HG03432 (cell line): ENCODE results near the gene CHRNB1.

Experiments used
- ATAC-seq: cut with Tn5 transposase; IDR thresholded peaks from one replicate; pipeline ENCODE4 v1.9.1; 2021; ENCODE audit warnings: mild to moderate bottlenecking, moderate library complexity; ENCODE audit not compliant: unreplicated experiment

CHRNB1 gene

GRCh38 chr17:7444682-7445618 is at the start of gene CHRNB1:
Gene CHRNB1 (plus strand): TSS chr17:7445061. CDS start chr17:7445128, 67 bp downstream.
- no peak for ATAC-seq

DNA sequence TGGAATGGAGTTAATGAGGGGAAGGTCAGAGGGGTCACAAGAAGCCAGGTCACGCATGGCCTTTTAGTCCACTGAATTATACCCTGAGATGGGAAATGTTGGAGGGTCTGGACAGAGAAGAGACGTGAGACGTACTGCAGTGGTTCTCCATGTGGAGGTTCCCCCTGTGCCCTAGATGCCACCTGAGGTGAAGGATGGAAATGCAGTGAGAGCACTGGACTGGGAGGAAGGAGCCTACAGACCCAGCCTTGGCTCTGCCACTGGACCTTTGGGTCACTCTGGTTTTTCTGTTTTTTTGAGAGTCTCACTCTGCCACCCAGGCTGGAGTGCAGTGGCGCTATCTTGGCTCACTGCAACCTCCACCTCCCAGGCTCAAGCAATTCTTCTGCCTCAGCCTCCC is 48.7 kb upstream of the CHRNB1 start:
- no peak for ATAC-seq

DNA sequence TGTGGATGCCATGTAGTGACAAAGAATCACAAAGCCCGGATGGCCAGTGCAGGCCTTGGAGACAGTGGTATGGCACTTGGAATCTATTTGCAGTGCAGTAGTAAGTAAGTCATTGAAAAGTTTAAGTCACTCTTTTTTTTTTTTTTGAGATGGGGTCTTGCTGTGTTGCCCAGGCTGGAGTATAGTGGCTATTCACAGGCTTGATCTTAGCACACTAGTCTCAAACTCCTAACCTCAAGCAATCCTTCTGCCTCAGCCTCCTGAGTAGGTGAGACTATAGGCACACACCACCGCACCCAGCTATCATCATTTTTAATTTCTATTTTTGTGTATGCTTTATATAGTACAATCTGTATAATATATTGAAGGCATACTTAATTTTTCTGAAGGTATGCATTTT is 46.2 kb upstream of the CHRNB1 start:
- ATAC-seq = no peak

DNA sequence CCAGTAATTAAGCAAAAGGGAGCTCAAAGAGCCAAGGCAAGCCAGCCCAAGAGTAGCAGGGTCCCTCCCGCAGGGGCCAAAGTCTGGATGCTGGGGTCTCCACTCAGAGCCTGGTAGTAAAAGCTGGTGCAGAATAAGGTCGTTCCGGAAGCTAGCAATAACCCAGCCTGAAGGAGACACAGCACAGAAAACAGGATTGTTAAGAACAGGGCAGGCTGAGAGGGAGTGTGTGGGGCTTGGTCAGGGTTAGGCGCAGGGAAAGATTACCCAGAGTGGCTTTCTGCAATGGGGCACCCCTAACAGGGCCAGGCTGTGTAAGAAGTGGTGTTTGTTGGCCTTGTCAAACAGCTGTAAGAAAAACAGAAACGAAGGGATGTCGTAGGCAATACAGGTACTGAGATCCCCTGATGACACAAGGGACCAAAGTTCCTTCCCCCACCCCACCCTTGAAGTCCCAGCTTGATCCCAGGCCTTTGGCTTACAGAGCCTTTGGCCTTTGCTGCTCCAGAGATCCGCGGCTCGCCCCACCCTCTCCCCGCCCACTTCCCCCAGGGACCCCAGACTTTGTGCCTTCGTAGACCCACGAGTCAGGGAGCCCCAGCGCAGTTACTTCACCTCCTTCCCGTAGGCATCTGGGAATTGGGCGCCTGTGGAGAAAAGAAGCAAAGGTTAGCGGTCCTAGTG is 41.7 kb upstream of the CHRNB1 start:
- ATAC-seq = no peak

- ATAC-seq = no peak
These were observed 41.2 kb upstream of the CHRNB1 start for GRCh38 chr17:7403727-7403976.

GRCh38 chr17:7403977-7404736 is 40.7 kb upstream of the CHRNB1 start, which contains the start of gene TMEM256:
Gene TMEM256 (minus strand): TSS chr17:7404097. CDS start chr17:7404084, 13 bp downstream.
- peak; percentile 81 for ATAC-seq

GRCh38 chr17:7404737-7405349 is 40.0 kb upstream of the CHRNB1 start:
- peak; percentile 24 for ATAC-seq

- no peak for ATAC-seq
These were observed 39.3 kb upstream of the CHRNB1 start for GRCh38 chr17:7405350-7406234.

- ATAC-seq = no peak
These were observed 38.5 kb upstream of the CHRNB1 start for GRCh38 chr17:7406235-7406825.

- no peak for ATAC-seq
These were observed 37.8 kb upstream of the CHRNB1 start for GRCh38 chr17:7407082-7407481.

- ATAC-seq = no peak
These were observed 37.2 kb upstream of the CHRNB1 start, which contains the start of gene NLGN2 for GRCh38 chr17:7407485-7408251. Gene NLGN2 (plus strand): TSS chr17:7407845. CDS start chr17:7408256, 411 bp downstream.

DNA sequence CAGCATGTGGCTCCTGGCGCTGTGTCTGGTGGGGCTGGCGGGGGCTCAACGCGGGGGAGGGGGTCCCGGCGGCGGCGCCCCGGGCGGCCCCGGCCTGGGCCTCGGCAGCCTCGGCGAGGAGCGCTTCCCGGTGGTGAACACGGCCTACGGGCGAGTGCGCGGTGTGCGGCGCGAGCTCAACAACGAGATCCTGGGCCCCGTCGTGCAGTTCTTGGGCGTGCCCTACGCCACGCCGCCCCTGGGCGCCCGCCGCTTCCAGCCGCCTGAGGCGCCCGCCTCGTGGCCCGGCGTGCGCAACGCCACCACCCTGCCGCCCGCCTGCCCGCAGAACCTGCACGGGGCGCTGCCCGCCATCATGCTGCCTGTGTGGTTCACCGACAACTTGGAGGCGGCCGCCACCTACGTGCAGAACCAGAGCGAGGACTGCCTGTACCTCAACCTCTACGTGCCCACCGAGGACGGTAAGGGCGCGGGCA is 36.6 kb upstream of the CHRNB1 start:
- ATAC-seq = no peak

DNA sequence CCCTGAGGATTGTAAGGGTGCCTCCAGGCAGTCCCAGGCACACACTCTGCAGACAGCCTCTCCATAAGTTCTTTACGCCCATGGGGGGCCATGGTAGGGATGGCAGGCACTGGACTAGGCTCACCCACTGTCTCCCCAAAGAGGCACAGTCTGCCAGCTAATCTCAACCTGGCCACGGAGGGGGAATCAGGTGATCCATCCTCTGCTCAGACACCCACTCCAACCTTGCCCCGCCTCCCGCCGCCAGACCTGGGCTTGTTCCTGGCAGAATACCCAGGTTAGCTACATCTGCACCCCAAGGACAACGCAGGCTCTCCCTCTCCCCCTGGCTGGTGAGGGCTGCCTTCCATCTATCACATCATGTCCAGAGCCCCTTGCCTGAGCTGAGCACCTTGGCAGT is 36.0 kb upstream of the CHRNB1 start:
- no peak for ATAC-seq

GRCh38 chr17:7409716-7410115 is 35.1 kb upstream of the CHRNB1 start:
- no peak for ATAC-seq

DNA sequence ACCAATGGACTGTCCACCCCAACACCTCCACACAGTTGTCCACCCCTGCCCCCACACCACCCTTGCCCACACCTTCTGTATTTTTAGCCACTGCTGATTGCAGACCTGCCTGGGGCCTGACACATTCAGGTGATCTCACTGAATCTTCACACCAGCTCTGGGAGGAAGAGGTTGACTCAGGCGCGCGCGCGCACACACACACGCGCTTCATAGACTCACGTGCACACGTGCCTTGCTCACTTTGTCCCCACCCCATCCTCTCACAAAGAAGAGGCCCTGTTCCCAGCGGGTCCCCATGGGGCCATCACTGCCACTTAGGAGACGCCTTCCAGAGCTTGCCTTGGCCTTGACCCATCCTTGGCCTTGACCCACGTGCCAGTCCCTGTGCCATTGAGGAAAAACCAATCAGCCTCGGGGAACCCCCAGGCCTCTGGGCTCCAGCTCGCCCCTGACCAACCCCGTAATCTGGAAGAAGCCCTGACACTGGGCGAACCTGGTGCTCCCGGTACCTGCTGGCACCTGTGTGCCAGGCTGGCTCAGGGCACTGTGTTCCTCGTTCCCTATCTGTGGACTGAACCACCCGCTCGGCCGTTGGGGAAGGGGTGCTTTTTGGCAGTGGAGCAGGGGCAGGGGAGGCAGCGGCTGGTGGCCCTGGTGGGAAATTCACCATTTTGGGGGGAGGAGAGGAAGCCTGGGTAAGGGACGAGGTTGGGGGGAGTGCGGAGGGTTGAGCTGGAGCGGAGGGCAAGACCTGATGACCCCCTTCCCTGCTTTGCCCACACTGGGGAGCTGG is 34.0 kb upstream of the CHRNB1 start:
- ATAC-seq = no peak

GRCh38 chr17:7411427-7411750 is 33.5 kb upstream of the CHRNB1 start:
- no peak for ATAC-seq

- no peak for ATAC-seq
These were observed 31.4 kb upstream of the CHRNB1 start for GRCh38 chr17:7413346-7413985.

DNA sequence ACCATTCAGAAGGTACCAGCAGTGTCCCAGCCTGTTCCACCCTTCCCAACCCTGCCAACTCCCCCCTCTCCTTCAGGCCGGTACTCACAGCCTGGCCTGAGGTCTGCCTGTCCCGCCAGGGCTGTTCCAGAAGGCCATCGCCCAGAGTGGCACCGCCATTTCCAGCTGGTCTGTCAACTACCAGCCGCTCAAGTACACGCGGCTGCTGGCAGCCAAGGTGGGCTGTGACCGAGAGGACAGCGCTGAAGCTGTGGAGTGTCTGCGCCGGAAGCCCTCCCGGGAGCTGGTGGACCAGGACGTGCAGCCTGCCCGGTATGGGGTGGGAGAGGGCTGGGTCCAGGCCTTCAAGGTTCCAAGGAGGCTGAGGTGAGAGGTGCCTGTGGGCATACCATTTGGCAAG is 30.0 kb upstream of the CHRNB1 start:
- ATAC-seq = no peak
